Endometrial microvascular endothelial cells (primary cell): Measurements from ENCODE around the gene CHAT. TPM values are rescaled to one million over a fixed set of nuclear protein-coding genes. Genes with fewer than 3 reads are reported as not detected.

ENCODE experiments used
- in situ Hi-C: cut with HindIII; loops from 2 replicates; pipeline ENCODE4 v1.10.0; 2017; ENCODE audit warnings: low sequenced_read_pairs, low pct_unique_long_range_greater_than_20kb; ENCODE audit errors: inconsistent ontology term
- total RNA-seq: library from RNA; depleted of rRNA; stranded (reverse); fragments of >200 nt; gene quantifications from one replicate; pipeline ENCODE4 v1.2.3, GENCODE V29; 2015; ENCODE audit errors: inconsistent ontology term

CHAT gene
- total RNA-seq, 1 donor from 2014 or later: not detected

DNA sequence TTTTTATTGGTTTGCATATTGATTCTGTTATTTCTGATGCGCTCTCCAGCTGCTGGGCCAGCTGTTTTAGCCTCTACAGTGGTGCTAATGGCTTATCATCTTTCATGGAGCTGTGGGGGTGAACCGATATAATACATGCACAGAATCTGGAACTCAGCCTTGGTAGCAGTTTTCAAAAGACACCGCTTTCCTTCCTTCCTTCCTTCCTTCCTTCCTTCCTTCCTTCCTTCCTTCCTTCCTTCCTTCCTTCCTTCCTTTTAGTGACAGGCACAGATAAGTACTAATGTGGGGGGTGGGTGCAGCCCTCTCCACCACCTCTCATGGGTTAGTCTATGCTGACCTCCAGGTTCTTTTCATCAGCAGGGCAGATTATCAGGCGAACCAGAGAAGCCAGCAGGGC, 33.7 kb downstream of the CHAT start:
- in situ Hi-C loops: no loop called here

DNA sequence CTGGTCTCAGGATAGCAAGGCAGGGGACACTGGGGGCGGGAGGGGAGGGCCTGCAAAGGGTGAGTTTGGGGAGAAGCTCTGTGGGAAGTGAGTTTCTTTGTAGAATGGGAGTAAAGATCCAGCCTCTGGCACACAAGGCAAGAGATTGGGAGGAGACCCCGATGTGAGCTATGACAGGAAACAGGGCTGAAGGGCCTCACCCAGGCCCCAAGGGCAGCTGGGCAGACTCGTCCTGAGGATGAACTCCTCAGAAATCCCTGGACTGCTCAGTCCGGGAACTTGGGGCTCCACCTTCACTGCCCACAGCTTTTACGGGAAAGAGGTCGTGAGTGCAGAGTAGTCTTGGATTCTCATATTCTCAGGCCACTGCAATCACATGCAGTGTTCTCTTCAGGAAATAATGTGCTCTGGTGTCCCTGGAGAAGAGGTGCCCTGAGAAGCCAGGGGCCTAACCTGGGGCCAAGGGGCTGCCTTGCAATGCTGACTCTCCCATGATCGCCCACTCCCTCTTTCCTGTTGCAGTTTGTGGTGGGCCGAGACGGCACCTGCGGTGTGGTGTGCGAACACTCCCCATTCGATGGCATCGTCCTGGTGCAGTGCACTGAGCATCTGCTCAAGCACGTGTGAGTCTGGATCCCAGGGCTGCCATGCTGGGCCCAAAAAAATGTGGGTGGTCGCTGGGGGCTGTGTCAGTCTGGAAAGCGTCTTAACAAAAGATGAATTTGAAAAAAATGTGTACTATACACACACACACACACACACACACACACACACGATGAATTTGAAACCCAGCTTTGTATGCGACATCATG, 34.4 kb downstream of the CHAT start:
- in situ Hi-C loops: no loop called here

DNA sequence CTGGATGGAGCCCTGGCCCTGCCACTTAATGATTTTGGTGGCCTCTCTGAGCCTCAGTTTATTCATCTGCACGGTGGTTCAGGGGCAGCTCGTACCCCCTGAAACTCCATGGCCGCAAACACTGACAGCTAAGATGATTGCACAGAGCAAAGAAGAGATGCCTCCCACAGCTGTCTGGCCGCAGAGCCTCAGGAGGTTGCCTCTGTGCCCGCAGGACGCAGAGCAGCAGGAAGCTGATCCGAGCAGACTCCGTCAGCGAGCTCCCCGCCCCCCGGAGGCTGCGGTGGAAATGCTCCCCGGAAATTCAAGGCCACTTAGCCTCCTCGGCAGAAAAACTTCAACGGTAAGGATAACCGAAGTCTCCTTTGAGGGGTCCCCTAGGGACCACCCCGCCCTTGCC, 35.5 kb downstream of the CHAT start:
- in situ Hi-C loops: no loop called here

DNA sequence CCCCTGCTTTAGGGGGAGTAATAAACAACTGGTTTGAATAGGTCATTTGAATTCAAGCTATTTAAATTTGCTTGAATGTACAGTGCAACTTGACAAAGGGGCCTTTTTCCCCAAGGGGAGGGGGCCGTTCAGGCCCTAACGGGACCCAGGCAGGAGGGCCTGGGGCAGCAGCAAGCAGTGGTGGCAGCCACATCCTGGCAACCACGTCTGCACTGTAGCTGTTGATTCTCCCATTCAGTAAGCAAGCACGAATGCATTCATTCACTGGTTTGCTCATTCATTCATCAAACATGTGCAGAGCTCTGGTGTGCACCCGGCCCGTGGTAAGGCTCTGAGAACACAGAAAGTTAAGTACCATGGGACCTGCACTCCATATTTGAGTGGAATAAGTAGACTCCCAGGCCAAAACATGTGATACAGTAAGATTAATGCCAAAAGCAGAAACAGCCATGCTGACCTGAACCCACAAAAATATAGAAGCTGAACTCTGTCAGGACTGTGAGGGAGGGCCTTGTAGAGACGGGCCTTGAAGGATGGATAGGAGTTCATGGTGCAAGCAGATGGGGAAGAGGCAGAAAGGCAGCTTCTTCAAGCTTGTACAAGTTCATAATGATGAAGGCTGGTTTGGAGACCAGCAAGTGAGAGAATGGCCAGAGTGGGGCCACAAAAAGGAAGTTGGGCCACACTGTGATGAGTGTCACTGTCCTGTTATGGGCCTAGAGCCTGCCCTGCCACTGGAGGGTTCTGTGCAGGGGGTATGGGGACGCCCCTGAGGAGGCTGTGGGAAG, 36.3 kb downstream of the CHAT start:
- in situ Hi-C loops: no loop called here

DNA sequence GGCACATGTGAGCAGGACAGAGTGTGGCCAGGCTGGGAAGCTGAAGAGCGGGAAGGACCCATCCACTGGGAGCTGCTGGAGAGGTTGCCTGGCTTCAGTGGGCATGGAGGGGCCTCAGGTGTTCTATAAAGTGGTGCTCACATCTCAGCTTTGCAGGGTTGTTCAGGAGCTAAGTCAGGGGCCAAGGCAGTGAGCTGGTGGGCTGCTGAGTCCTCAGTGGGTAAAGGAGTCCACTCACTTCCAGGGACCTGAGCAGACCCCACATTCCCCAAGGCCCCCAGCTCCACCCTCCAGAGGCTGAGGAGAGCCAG, 36.8 kb downstream of the CHAT start:
- in situ Hi-C loops: no loop called here

DNA sequence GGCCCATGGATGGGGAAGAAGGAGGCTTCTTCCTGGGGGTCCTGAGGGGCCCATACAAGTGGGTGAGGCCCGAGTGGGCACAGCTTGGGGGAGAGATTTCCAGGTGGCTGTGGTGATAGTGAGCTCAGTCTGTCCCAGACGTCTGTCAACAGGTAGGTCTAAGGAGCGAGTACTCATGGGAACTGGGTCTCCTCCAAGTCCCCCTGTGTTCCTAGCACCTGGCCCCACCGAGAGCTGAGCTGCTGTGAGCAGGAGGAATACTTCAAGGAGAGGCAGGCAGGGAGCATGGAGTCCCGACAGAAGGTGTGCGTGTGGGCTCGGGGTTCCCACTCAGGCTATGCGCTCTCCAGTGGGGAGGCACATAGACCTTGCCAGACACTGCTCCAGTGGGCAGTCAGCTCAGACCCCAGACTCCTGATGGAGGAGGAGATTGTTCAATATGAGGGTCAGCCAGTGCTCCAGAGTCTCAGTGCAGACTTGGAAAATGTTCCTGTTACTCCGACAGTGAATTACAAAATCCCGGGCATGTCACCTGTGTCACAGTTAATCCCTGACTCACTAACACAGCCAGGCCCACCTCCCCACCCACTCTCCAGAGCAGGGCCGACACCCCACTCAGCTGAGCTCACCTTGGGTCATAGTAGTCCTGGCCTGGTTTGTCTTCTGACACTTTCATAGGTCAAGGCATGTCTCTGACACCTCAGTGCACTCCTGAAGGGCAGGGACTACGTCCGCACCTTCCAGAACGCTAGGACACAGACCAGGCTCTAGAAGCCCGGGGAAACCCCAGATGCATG, 37.4 kb downstream of the CHAT start:
- in situ Hi-C loops: no loop called here

DNA sequence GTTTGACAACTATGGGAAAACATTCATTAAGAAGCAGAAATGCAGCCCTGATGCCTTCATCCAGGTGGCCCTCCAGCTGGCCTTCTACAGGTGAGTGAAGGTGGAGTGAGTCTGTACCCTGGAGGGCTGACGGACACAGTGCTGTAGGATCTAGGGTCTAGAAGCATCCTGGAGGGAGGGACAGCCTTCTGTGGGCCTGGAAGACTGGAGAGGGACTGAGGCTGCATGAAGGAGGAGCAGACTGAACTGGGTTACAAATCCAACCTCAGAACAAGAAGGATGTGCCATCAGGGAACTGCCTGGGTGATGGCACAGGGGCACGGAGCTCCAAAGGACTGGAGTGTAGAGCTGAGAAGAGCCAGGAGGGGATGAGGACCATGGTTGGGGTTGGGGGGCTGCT, 38.1 kb downstream of the CHAT start:
- in situ Hi-C loops: no loop called here

DNA sequence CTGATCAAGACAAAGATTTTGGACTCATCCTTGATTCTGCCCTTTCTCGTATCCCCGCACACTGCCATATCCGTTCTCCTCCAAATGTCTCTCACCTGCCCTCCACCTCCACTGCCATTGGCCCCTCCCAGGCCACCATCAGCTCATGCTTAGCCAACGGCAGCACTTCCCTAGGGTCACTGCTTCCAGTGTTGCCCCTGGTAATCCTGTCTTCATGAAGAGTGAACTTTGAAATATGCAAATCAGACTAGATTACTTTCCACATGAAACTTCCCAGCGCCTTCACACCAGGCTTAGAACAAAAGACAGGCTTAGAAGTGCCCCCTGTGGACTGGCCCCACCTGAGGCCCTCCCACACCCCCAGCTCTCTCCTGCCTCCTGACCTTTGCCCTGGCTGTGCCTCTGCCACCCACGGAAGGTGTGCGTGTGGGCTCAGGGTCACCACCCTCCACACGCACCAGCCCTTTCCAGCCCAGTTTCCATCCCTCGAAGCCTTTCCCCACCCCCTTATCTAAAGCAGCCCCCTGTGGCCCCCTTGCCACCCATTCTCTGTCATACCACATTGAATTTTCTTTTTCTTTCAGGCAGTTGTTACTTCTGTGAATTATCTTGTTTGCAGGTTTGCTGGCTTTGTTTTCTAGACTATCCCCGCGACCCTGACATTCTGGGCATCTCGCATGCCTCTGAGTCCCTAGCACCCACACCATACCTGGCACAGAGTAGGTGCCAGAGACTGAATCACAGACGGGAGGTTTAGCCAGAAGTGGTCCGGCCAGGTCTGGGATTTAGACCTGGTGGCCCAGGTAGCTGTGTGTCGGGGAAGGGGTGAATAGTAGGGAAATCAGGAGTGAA, 38.8 kb downstream of the CHAT start:
- in situ Hi-C loops: no loop called here

DNA sequence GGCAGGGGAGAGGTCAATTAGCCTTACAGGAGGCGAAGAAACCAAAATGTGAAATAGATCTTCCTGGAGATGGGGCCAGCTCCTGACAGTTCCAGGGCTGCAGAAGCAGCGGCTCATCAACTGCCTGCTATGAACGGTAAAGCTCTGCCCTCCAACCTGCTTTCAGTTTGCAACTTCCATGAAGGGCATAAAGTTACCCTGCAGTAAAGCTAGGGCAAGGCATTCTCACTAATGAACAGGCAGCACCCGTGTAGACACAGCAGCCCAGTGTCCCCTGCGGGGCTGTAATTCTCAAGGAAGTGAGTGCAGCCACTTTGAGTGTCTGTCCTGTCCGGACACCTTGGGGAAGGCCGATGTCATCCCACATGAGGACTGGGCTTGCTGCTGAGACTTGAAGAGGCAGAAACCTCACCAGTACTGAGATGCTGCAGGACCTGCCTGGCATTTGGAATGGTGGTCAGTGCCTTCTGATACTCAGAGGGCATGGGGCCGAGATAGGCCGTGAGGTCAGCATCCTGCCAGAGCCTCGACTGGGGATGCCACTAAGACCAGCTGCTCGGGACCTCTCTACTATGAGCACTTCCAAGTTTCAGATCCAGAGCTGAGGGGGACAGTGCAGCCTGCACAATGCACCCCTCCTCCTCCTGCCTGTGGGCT, 39.6 kb downstream of the CHAT start:
- in situ Hi-C loops: no loop called here

DNA sequence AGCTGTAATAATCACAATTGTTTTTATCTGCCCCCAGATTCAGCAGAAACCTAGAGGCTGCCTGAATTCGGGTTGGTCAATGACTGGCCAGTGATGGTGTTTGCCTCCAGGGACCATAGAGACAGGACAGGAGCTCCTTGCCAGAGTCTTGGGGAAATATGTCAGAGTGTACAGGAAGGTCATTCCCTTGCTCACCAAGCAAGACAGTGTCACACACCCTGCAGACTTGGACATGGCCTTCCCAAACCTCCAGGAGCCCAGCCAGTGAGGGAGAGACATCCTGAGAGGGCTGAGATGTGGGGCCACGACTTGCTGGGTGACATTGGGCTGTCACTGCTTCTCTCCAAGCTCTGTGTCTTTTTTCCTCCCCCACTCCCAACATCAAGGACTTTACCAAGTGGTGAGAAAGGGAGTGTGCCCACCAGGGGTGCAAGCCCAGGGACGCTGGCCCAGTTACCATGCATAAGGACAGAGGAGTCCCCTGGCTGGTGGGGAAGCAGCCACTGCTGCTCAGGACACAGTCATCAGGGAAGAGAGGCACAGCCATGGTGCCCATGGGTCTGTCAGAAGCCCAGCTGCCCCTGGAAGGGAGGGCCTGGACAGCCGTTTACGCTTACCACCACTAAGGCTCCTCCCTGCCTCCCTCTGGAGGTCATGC, 40.3 kb downstream of the CHAT start:
- in situ Hi-C loops: no loop called here

DNA sequence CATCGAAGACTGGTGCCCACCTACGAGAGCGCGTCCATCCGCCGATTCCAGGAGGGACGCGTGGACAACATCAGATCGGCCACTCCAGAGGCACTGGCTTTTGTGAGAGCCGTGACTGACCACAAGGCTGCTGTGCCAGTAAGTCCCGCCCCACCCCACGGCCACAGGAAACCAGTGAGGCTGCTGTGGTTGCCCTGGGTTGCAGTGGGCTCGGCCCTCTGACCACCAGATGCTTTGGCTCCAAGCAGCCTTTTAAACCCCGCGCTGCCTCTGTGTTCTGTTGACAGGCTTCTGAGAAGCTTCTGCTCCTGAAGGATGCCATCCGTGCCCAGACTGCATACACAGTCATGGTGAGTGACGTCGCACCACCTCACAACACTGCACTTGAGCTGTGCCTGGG, 41.3 kb downstream of the CHAT start:
- in situ Hi-C loops: no loop called here

DNA sequence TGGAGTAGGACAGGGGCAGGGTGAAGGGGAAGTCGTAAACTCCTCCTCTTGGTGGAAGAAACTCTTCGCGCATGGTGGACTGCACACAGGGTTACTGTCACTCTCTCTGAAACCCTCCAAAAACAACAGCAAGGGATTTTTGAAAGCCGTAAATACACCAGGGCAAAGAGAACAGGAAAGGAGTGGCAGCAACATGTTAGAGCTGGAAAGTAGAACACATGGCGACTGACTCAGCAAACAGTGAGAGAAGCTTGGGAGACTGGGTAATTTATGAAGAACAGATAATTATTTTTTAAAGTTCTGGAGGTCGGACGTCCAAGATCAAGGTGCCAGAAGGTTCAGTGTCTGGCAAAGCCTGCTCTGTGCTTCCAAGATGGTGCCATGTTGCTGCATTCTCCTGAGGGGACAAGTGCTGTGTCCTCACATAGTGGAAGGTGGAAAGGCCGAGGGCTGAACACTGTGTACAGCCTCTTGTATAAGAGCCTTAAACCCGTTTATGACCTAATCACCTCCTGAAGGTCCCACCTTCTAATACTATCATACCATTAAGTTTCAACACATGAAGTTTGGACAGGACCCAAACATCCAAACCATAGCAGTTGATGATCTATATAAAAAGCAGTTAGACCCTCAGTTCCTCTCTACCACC, 43.1 kb downstream of the CHAT start:
- in situ Hi-C loops: no loop called here

DNA sequence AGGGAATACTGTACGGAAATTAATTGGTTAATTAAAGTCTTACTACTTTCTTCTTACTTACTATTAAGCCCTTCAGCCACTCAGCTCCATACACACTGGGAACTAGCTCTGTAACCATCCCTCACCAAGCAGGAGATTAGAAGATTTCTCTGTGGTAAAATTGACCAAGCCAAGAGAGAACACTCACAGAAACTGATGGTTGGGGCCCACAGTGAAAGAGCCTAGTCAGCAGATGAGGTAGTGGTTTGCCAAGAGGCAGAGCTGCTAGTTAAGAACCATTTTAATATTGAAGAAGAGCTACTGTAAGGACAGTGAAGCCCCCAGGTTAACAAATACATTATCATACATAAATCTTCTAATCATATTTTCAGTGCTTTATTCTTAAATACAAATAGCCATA, 43.8 kb downstream of the CHAT start:
- in situ Hi-C loops: no loop called here

DNA sequence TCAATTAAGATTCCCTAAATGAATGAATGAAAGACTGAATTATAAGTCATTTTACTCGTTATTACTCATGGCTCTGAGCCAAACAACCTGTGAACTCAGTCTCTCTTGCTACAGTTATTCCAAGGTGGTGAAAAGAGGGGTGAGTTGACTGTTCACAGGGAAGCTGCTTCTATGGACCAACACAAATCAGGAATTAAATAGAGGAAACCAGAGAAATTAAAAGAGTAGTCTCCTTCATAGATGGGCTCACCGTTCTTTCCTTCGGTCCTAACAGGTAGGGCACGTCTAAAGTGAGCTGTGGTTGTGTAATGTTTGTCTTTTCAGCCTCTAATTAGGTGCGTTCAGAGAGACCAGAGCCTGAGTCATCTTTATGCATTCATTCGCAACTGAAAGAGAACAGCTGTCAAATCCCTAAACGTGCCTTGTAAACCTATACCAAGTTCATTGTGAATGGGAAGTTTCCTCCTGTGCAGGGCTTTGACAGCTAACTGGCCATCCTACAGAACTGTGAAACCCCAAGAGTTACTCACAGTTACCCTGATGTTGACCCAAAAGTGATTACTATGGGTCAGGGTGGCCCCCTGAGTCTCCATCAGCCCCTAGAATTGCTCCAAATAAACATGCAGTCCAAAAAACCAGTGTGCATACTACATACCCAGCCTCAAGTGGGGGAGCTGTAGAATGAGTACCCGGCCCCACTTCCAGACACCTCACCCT, 47.5 kb downstream of the CHAT start:
- in situ Hi-C loops: no loop called here

DNA sequence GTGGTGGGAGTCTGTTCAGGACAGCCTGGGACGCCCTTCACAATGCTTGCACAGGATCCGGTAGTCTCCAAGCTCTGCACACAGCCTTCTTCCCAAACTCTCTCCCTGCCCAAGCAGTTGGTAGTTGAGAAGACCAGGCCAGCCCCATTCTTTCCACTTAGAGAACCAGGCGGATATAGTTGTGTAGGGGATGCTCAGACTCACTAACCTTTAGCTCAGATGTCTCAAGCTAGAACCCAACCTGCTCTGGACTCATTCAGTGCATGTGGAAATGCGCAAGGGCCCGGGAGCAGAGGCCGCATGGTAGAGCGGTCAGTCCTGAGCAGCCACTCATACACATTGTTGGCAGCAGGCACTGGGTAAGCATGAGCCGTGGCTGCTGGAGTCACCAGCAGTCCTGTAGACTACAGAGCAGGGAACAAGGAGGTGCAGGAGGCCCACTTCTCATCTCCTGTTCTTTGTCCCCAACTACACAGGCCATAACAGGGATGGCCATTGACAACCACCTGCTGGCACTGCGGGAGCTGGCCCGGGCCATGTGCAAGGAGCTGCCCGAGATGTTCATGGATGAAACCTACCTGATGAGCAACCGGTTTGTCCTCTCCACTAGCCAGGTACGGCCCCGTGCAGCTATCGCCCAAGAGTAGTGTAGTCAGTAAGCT, 48.5 kb downstream of the CHAT start:
- in situ Hi-C loops: no loop called here

DNA sequence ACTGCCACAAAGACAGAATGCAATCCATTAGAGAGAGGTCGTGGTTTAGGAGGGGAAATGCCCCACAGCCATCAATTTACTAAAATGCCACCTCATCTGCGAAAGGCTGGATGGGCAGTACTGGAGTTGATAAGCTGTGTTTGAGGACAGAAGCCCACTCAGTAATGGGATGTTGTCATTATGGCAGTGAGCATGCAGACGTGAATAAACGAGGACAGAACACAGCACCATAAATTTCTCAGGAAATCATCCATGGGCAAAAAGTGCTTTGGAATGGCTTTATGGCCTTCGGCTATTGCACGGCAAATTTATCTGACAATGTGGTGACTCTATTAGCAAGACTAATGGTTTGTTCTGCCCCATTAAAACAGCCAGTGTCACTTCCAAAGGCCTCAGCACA, 49.8 kb downstream of the CHAT start:
- in situ Hi-C loops: no loop called here
